ENCODE data around the gene NXT1. TPM values are rescaled to one million over a fixed set of nuclear protein-coding genes. Genes with fewer than 3 reads are reported as not detected.

The NXT1 gene
- total RNA-seq, 4 donors from 2014 or later: 29.2 to 40.2 (median 35.1) TPM

DNA sequence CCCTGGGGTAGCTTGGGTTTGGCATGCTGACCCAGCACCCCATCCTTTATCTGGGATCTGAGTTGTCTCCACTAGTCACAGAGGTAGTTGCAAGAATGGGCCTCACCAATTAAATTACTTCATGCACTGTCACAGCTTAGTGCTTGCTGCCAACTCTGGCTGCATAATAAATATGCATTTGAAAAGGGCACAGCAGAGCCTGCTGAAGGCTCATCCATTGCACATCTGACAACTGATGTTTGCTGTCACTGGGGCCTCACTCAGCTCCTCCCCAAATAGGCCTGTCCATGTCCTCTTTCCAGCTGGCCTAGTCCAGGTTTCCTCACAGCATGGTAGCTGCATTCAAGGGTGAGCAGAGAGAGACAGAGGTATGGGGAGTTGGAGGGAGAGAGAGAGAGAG lies 13.3 kb upstream of the NXT1 start:
- TF ChIP-seq, protein P1, sequence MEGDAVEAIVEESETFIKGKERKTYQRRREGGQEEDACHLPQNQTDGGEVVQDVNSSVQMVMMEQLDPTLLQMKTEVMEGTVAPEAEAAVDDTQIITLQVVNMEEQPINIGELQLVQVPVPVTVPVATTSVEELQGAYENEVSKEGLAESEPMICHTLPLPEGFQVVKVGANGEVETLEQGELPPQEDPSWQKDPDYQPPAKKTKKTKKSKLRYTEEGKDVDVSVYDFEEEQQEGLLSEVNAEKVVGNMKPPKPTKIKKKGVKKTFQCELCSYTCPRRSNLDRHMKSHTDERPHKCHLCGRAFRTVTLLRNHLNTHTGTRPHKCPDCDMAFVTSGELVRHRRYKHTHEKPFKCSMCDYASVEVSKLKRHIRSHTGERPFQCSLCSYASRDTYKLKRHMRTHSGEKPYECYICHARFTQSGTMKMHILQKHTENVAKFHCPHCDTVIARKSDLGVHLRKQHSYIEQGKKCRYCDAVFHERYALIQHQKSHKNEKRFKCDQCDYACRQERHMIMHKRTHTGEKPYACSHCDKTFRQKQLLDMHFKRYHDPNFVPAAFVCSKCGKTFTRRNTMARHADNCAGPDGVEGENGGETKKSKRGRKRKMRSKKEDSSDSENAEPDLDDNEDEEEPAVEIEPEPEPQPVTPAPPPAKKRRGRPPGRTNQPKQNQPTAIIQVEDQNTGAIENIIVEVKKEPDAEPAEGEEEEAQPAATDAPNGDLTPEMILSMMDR (IDR thresholded peaks at IDR 0.05): no peak
- no peak for TF ChIP-seq POLR2A (IDR thresholded peaks at IDR 0.05)
- no peak for DNase-seq (ENCODE audit: low spot score in 2 of 2)
- intact Hi-C loops (cut with DNase I; ENCODE audit: low total_unique reads): loop anchor here (10.0 kb wide), 1 partner anchor 283 kb away; no protein-coding TSS in a partner anchor
- H3K4me3 ChIP-seq (ENCODE audit: low read depth, poor library complexity, severe bottlenecking): no peak overlapping the region

DNA sequence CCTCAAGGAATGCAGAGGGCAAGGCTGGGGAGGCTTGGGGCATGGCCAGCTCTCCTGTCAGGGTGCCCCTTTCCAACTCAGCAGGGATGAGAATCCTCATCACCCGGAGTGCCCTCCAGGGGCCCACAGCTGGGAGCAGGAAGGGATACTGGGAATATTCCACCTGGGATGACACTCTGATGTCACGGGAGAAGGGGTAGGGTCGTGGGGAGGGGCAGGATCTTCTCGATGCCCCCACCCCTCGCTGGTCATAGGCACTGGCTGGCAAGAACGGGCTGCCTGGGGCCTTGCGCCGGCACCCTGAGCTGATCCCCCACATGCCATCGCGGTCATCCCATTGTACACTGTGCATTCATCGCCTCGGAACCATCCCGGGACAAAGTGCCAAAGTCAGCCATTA lies 10.6 kb upstream of the NXT1 start:
- intact Hi-C loops (cut with DNase I; ENCODE audit: low total_unique reads): loop anchor here (5.0 to 10.0 kb wide), 2 partner anchors 285 to 648 kb away; no protein-coding TSS in a partner anchor
- no peak overlapping the region for H3K4me3 ChIP-seq (ENCODE audit: low read depth, poor library complexity, severe bottlenecking)
- DNase-seq (ENCODE audit: low spot score in 2 of 2): no peak
- TF ChIP-seq, protein P1 (IDR thresholded peaks at IDR 0.05): no peak
- TF ChIP-seq POLR2A (IDR thresholded peaks at IDR 0.05): no peak
- WGBS, 2 donors: 70 to 79% methylated on average over 8 to 11 of the region's 13 CpGs

DNA sequence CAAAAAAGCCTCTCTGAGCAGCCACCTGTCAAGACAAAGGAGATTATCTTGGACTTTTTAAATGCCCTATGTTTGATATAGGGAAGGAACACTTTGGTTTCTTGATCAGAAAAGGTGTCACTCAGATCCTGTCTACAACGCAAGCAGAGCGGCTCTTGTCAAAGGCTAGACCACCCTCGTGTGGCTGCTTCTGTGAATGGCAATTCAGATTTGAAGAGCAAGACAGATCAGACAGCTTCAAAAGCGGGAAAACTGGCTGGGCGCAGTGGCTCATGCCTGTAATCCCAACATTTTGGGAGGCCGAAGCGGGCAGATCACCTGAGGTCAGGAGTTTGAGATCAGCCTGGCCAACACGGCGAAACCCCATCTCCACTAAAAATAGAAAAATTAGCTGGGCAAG lies 10.1 kb upstream of the NXT1 start:
- 17 to 22% methylated on average over 9 of the region's 9 CpGs for WGBS, 2 donors

DNA sequence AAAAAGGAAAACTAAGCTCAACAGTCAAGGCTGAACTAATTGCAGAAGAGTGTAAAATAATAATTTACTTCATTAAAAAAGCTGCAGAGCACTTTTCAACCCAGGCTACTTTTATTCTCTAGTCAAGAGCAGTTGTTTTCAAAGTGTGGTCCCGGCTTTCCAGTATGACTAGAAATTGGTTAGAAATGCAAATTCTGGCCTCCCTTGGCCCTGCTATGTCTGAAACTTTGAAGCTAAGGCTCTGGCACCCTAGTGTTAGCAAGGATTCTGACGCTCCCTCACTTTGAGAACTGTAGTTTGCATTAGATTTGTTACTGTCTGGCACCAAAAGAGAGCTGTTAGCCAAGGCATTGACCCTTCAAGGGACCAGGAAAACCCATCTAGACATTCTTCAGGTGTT lies 9.5 kb upstream of the NXT1 start:
- 76 to 84% methylated on average over 2 of the region's 2 CpGs for WGBS, 2 donors
- no peak for DNase-seq (ENCODE audit: low spot score in 2 of 2)
- intact Hi-C loops (cut with DNase I; ENCODE audit: low total_unique reads): loop anchor here (5.0 kb wide), 1 partner anchor 649 kb away; no protein-coding TSS in a partner anchor
- TF ChIP-seq, protein P1 (IDR thresholded peaks at IDR 0.05): no peak
- no peak for TF ChIP-seq POLR2A (IDR thresholded peaks at IDR 0.05)
- H3K4me3 ChIP-seq (ENCODE audit: low read depth, poor library complexity, severe bottlenecking): no peak overlapping the region

More for the DNA sequence above, 10.1 kb upstream of the NXT1 start:
- intact Hi-C loops (cut with DNase I; ENCODE audit: low total_unique reads): loop anchor here (5.0 kb wide), 1 partner anchor 648 kb away; no protein-coding TSS in a partner anchor
- DNase-seq (ENCODE audit: low spot score in 2 of 2): peak; percentile 69 to 92
- TF ChIP-seq POLR2A (IDR thresholded peaks at IDR 0.05): no peak
- TF ChIP-seq, protein P1 (IDR thresholded peaks at IDR 0.05): peak in 1 of 3 donors; percentile 46
- no peak overlapping the region for H3K4me3 ChIP-seq (ENCODE audit: low read depth, poor library complexity, severe bottlenecking)

DNA sequence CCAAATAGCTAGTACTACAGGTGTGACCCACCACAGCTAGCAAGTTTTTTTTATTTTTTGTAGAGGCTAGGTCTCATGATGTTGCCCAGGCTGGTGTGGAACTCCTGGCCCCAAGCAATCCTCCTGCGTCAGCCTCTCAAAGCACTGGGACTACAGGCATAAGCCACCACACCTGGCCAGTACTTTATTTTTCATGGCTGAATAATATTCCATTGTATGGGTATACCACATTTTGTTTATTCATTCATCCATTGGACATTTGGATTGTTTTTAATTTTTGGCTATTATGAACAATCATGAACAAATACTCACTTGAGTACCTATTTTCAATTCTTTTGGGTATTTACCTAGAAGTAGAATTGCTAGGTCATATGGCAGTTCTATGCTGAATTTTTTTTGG lies 7.0 kb upstream of the NXT1 start:
- intact Hi-C loops (cut with DNase I; ENCODE audit: low total_unique reads): loop anchor here (5.0 kb wide), 1 partner anchor 651 kb away; no protein-coding TSS in a partner anchor
- TF ChIP-seq, protein P1 (IDR thresholded peaks at IDR 0.05): no peak
- TF ChIP-seq POLR2A (IDR thresholded peaks at IDR 0.05): no peak
- 93 to 94% methylated on average over 1 of the region's 1 CpG for WGBS, 2 donors
- no peak for DNase-seq (ENCODE audit: low spot score in 2 of 2)
- H3K4me3 ChIP-seq (ENCODE audit: low read depth, poor library complexity, severe bottlenecking): no peak overlapping the region

DNA sequence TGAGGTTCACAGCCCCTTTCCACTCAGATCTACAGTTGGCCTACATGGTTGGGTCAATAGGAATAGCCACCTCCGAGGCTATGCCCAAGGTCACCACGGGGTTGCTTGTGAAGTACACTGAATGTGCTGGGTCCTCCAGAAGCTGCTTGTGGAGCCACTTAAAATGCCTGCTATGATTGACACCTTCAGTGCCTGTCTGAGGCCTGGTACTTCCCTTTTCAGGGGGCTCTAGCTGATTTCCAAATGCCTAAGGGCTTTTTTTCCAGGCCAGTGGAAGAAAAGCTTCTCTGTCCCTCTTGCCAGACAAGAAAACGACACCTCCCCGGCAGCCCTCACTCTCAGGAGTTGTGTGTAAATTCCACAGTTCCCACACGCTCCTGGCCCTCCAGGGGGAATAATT lies 6.3 kb upstream of the NXT1 start:
- TF ChIP-seq, protein P1 (IDR thresholded peaks at IDR 0.05): no peak
- TF ChIP-seq POLR2A (IDR thresholded peaks at IDR 0.05): no peak
- H3K4me3 ChIP-seq (ENCODE audit: low read depth, poor library complexity, severe bottlenecking): no peak overlapping the region
- 53 to 68% methylated on average over 5 of the region's 5 CpGs for WGBS, 2 donors
- DNase-seq (ENCODE audit: low spot score in 2 of 2): no peak
- intact Hi-C loops (cut with DNase I; ENCODE audit: low total_unique reads): loop anchor here (5.0 kb wide), 1 partner anchor 652 kb away; no protein-coding TSS in a partner anchor
